AG09319 (cell line): Measurements from ENCODE around the gene EIF2A.

Experiments used
- DNase-seq: peaks from one replicate; pipeline ENCODE4 v3.0.0-alpha.2; 2010; ENCODE audit warnings: low read depth; ENCODE audit errors: extremely low read depth
- CTCF ChIP-seq: IDR thresholded peaks from 2 replicates; pipeline ENCODE4 v1.5.1; 2011; ENCODE audit warnings: low read depth, mild to moderate bottlenecking, inconsistent platforms, low read length, moderate library complexity

Gene EIF2A

GRCh38 chr3:150602426-150603152, 56.0 kb downstream of the EIF2A start:
- DNase-seq, result no peak
- TF ChIP-seq CTCF, result no peak

GRCh38 chr3:150603153-150603979, 56.8 kb downstream of the EIF2A start, which contains the start of gene SELENOT:
TSS of gene SELENOT (plus strand) at chr3:150603321. CDS start at chr3:150603363, 42 bp downstream.
- TF ChIP-seq CTCF, result peak; percentile 24
- DNase-seq, result peak; percentile 93

- DNase-seq, result no peak
- TF ChIP-seq CTCF, result no peak
Measured at GRCh38 chr3:150603980-150604319, 57.4 kb downstream of the EIF2A start.

GRCh38 chr3:150605998-150606641, 59.5 kb downstream of the EIF2A start:
- no peak for TF ChIP-seq CTCF
- DNase-seq, result no peak

- TF ChIP-seq CTCF, result no peak
- no peak for DNase-seq
Measured at GRCh38 chr3:150607267-150608065, 60.9 kb downstream of the EIF2A start.

- no peak for DNase-seq
- no peak for TF ChIP-seq CTCF
Measured at GRCh38 chr3:150609988-150610387, 63.4 kb downstream of the EIF2A start.
